Transverse colon (tissue), 3 donors: ENCODE data around the gene ABLIM2.

Source experiments
- EP300 ChIP-seq: sonication (generic); formaldehyde crosslinking; IDR thresholded peaks from one replicate; pipeline ENCODE4 v1.6.1; 2017; ENCODE audit warnings: antibody characterized with exemption, low read depth
- POLR2A ChIP-seq: fragments of 450-650 bp; IDR thresholded peaks from one replicate; pipeline ENCODE4 v1.6.1; 2016; ENCODE audit warnings: antibody characterized with exemption, mild to moderate bottlenecking, moderate library complexity
- TF ChIP-seq, protein P1 (sequence below), 5 experiments: fragments of 200-600 bp in 3 of 5; fragments of 450-650 bp in 2 of 5; sonication (generic) in 3 of 5; IDR thresholded peaks; 1 replicate in 2 of 5; 2 replicates in 3 of 5; pipeline ENCODE4 v1.5.1; 2016 to 2017; ENCODE audit warnings: antibody characterized with exemption in 5 of 5, inconsistent platforms in 3 of 5, mild to moderate bottlenecking in 2 of 5, moderate library complexity in 1 of 5

DNA sequence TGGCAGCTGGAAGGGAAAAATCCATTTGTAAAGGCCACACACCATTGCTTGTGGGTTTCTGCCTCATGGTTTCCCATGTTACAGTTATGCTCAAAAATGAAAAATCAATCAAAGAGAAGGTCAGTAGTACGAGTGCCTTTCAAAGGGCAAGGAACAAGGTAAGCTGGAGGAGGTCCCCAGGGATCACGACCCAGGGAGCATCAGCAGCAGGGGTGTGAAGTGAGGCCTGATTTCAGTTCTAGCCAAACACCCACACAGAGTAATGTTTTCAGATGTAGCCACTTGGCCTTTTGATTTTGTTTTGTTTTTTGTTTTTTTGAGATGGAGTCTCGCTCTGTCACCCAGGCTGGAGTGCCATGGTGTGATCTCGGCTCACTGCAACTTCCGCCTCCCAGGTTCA, 149.5 kb downstream of the ABLIM2 start:
- TF ChIP-seq, protein P1, sequence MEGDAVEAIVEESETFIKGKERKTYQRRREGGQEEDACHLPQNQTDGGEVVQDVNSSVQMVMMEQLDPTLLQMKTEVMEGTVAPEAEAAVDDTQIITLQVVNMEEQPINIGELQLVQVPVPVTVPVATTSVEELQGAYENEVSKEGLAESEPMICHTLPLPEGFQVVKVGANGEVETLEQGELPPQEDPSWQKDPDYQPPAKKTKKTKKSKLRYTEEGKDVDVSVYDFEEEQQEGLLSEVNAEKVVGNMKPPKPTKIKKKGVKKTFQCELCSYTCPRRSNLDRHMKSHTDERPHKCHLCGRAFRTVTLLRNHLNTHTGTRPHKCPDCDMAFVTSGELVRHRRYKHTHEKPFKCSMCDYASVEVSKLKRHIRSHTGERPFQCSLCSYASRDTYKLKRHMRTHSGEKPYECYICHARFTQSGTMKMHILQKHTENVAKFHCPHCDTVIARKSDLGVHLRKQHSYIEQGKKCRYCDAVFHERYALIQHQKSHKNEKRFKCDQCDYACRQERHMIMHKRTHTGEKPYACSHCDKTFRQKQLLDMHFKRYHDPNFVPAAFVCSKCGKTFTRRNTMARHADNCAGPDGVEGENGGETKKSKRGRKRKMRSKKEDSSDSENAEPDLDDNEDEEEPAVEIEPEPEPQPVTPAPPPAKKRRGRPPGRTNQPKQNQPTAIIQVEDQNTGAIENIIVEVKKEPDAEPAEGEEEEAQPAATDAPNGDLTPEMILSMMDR (IDR thresholded peaks at IDR 0.05), result no peak
- TF ChIP-seq EP300 (no peak), POLR2A (no peak)
